Stimulated activated CD8-positive, alpha-beta memory T cell treated with anti-CD3 and anti-CD28 coated beads, Interleukin-12 subunit alpha, Interleukin-12 subunit beta, amount 100 ng/mL, for 24 hours (primary cell): Measurements from ENCODE around the gene PLCB2.

Experiments used
- DNase-seq: peaks from one replicate; pipeline ENCODE4 v3.0.0-alpha.2; 2020; ENCODE audit errors: extremely low read depth

Gene PLCB2

GRCh38 chr15:40249477-40250303 is 58.0 kb downstream of the PLCB2 start:
- no peak for DNase-seq

GRCh38 chr15:40248006-40248783 is 59.5 kb downstream of the PLCB2 start:
- no peak for DNase-seq

GRCh38 chr15:40247406-40247971 is 60.2 kb downstream of the PLCB2 start:
- no peak for DNase-seq

- DNase-seq = no peak
Measured at GRCh38 chr15:40246496-40247280, 61.0 kb downstream of the PLCB2 start.

GRCh38 chr15:40245666-40246450 is 61.9 kb downstream of the PLCB2 start:
- DNase-seq = no peak

GRCh38 chr15:40244961-40245523 is 62.7 kb downstream of the PLCB2 start:
- DNase-seq = no peak

GRCh38 chr15:40243126-40243810 is 64.5 kb downstream of the PLCB2 start:
- DNase-seq = no peak

- DNase-seq = no peak
Measured at GRCh38 chr15:40242601-40243000, 65.1 kb downstream of the PLCB2 start.

GRCh38 chr15:40242213-40242599 is 65.5 kb downstream of the PLCB2 start:
- no peak for DNase-seq

GRCh38 chr15:40241269-40242212 is 66.2 kb downstream of the PLCB2 start:
- no peak for DNase-seq

- no peak for DNase-seq
Measured at GRCh38 chr15:40240619-40241221, 67.0 kb downstream of the PLCB2 start.

GRCh38 chr15:40239693-40240618 is 67.8 kb downstream of the PLCB2 start:
- DNase-seq = no peak

- DNase-seq = no peak
Measured at GRCh38 chr15:40239404-40239692, 68.4 kb downstream of the PLCB2 start.

GRCh38 chr15:40238532-40239403 is 69.0 kb downstream of the PLCB2 start, which contains the start of gene PAK6:
Gene PAK6, plus strand, starts transcription at chr15:40239063. Its CDS starts 25,723 bp downstream, at chr15:40264786.
- no peak for DNase-seq
